Right lobe of liver (tissue), 4 donors: ENCODE measurements around the gene RHNO1.

Source experiments
- POLR2A ChIP-seq: fragments of 450-650 bp; IDR thresholded peaks from one replicate; pipeline ENCODE4 v1.6.1; 2017; ENCODE audit warnings: antibody characterized with exemption, mild to moderate bottlenecking
- TF ChIP-seq, protein P1 (sequence below), 4 donors: fragments of 200-600 bp in 3 of 4; fragments of 450-650 bp in 1 of 4; IDR thresholded peaks; one replicate each; pipeline versions ENCODE4 v1.5.1 to v1.8.0; 2016 to 2022; ENCODE audit warnings: antibody characterized with exemption in 4 of 4, mild to moderate bottlenecking in 2 of 4
- donor health status: DM: no; HTN: no; CAD: no.
- donor health status: DM: no; HTN: no; CAD: no.
- donor health status: DM: no; HTN: yes; CAD: no.

DNA sequence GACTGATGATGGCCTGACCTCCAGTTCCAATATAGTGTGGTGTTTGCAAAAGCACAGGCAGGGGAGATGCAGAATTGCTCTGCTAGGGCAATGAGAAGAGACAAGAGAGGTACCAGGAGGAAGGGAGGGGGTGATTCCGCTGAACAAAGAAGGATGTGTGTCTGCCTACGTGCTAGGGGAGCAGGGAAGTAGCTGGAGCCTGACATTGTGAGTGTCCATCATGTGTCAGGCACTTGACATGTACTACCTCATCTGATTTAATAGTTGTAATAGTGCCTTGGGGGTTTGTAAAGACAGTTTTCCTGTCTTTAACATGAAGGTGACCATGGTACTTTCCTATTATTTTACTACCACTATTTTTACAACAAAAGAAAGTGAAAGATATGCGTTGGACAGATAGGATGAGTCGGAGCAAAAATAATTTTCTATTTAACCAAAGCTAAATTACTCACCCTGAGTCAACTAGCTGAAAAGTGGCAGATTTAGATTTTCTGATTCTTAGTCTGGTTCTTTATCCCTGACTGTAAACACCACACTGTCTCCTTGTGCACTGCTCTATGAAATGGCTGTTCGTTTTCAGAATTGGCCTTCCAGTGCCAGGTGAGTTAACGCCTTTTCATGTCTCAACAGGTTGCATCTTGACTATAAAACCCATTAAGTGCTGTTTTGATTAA, 48.4 kb downstream of the RHNO1 start:
- TF ChIP-seq, protein P1, sequence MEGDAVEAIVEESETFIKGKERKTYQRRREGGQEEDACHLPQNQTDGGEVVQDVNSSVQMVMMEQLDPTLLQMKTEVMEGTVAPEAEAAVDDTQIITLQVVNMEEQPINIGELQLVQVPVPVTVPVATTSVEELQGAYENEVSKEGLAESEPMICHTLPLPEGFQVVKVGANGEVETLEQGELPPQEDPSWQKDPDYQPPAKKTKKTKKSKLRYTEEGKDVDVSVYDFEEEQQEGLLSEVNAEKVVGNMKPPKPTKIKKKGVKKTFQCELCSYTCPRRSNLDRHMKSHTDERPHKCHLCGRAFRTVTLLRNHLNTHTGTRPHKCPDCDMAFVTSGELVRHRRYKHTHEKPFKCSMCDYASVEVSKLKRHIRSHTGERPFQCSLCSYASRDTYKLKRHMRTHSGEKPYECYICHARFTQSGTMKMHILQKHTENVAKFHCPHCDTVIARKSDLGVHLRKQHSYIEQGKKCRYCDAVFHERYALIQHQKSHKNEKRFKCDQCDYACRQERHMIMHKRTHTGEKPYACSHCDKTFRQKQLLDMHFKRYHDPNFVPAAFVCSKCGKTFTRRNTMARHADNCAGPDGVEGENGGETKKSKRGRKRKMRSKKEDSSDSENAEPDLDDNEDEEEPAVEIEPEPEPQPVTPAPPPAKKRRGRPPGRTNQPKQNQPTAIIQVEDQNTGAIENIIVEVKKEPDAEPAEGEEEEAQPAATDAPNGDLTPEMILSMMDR (IDR thresholded peaks at IDR 0.05) = no peak
- no peak for TF ChIP-seq POLR2A
